GM23338 (cell line): Measurements from ENCODE around the gene CTNNA1. TPM values are rescaled to one million over a fixed set of nuclear protein-coding genes. Genes with fewer than 3 reads are reported as not detected.
A peak's percentile ranks its signal among the peaks of the same experiment; 100 is the strongest.

Experiments
- ATAC-seq: fragments of 200-7000 bp; cut with Tn5 transposase; 3 replicates; pipeline ENCODE4 v1.9.1; 2020
- DNase-seq: peaks from one replicate; pipeline ENCODE4 v3.0.0-alpha.2; 2015; ENCODE audit warnings: low spot score
- H2AFZ ChIP-seq: fragments of 200-600 bp; sonication (generic); 2 replicates; pipeline ENCODE4 v1.8.0; 2016; ENCODE audit warnings: antibody characterized with exemption, mild to moderate bottlenecking, moderate library complexity
- H3F3A ChIP-seq: fragments of 200-600 bp; sonication (generic); replicated peaks from 2 replicates; pipeline ENCODE4 v1.8.0; 2017; ENCODE audit warnings: antibody characterized with exemption, mixed run types, low read depth
- H3K27ac ChIP-seq: fragments of 200-600 bp; sonication (generic); 2 replicates; pipeline ENCODE4 v1.6.1; 2016; ENCODE audit warnings: low read depth
- H3K27me3 ChIP-seq: fragments of 200-600 bp; sonication (generic); 2 replicates; pipeline ENCODE4 v1.8.0; 2016; ENCODE audit warnings: mild to moderate bottlenecking, mixed run types, moderate library complexity; ENCODE audit not compliant: insufficient read depth
- H3K36me3 ChIP-seq: fragments of 200-600 bp; sonication (generic); 2 replicates; pipeline ENCODE4 v1.8.0; 2016; ENCODE audit warnings: mild to moderate bottlenecking; ENCODE audit not compliant: insufficient read depth
- H3K4me1 ChIP-seq: fragments of 200-600 bp; sonication (generic); 2 replicates; pipeline ENCODE4 v1.8.0; 2016; ENCODE audit warnings: mild to moderate bottlenecking, moderate library complexity; ENCODE audit not compliant: insufficient read depth
- H3K4me2 ChIP-seq: fragments of 200-600 bp; sonication (generic); 2 replicates; pipeline ENCODE4 v1.7.1; 2017; ENCODE audit warnings: mixed run types
- H3K4me3 ChIP-seq: fragments of 200-600 bp; sonication (generic); 2 replicates; pipeline ENCODE4 v1.6.1; 2016; ENCODE audit warnings: mixed run types
- H3K79me2 ChIP-seq: fragments of 200-600 bp; sonication (generic); replicated peaks from 2 replicates; pipeline ENCODE4 v1.8.0; 2017; ENCODE audit warnings: mild to moderate bottlenecking; ENCODE audit not compliant: insufficient read depth
- H3K9me2 ChIP-seq: fragments of 200-600 bp; sonication (generic); 2 replicates; pipeline ENCODE4 v1.8.0; 2017; ENCODE audit not compliant: insufficient read depth
- H4K20me1 ChIP-seq: fragments of 200-600 bp; sonication (generic); replicated peaks from 2 replicates; pipeline ENCODE4 v1.8.0; 2017; ENCODE audit warnings: mild to moderate bottlenecking; ENCODE audit not compliant: insufficient read depth
- H3K27ac Mint-ChIP-seq: 2 replicates; pipeline ENCODE4 v1.8.0; 2020; ENCODE audit warnings: inconsistent platforms, mild to moderate bottlenecking, moderate library complexity, mixed read lengths
- H3K27me3 Mint-ChIP-seq: 3 replicates; pipeline ENCODE4 v1.8.0; 2022; ENCODE audit warnings: low read depth, mild to moderate bottlenecking, moderate library complexity, mixed read lengths, inconsistent platforms; ENCODE audit not compliant: insufficient read depth, poor library complexity
- H3K36me3 Mint-ChIP-seq: 3 replicates; pipeline ENCODE4 v1.8.0; 2021; ENCODE audit warnings: low read depth, mild to moderate bottlenecking, inconsistent platforms, moderate library complexity, mixed read lengths
- H3K4me1 Mint-ChIP-seq: 3 replicates; pipeline ENCODE4 v1.8.0; 2020; ENCODE audit warnings: mild to moderate bottlenecking, inconsistent platforms, mixed read lengths
- H3K4me3 Mint-ChIP-seq: 3 replicates; pipeline ENCODE4 v1.8.0; 2021; ENCODE audit warnings: moderate library complexity, mild to moderate bottlenecking, inconsistent platforms, mixed read lengths
- H3K9me3 Mint-ChIP-seq: 3 replicates; pipeline ENCODE4 v1.8.0; 2020; ENCODE audit warnings: moderate library complexity, mild to moderate bottlenecking, inconsistent platforms, mixed read lengths
- CTCF ChIP-seq, 2 experiments: fragments of 200-600 bp in 1 of 2; sonication (generic) in 1 of 2; conservative IDR thresholded peaks; 2 replicates each; pipeline versions ENCODE4 v1.5.1 to v1.6.1; 2016 to 2017; ENCODE audit warnings: antibody characterized with exemption in 2 of 2, low read depth in 2 of 2, mild to moderate bottlenecking in 2 of 2, moderate library complexity in 1 of 2
- ETS1 ChIP-seq: IDR thresholded peaks from 2 replicates; pipeline ENCODE4 v1.6.1; 2016; ENCODE audit warnings: antibody characterized with exemption
- EZH2 ChIP-seq: fragments of 200-600 bp; sonication (generic); IDR thresholded peaks from one replicate; pipeline ENCODE4 v1.8.0; 2017; ENCODE audit warnings: antibody characterized with exemption, mild to moderate bottlenecking, low read depth; ENCODE audit not compliant: unreplicated experiment
- EZH2phosphoT487 ChIP-seq: fragments of 200-600 bp; sonication (generic); IDR thresholded peaks from one replicate; pipeline ENCODE4 v1.8.1; 2018; ENCODE audit warnings: antibody characterized with exemption; ENCODE audit not compliant: unreplicated experiment
- JUNB ChIP-seq: IDR thresholded peaks from one replicate; pipeline ENCODE4 v1.6.1; 2016; ENCODE audit warnings: antibody characterized with exemption; ENCODE audit not compliant: unreplicated experiment
- NANOG ChIP-seq: IDR thresholded peaks from 2 replicates; pipeline ENCODE4 v1.6.1; 2016; ENCODE audit warnings: antibody characterized with exemption, borderline replicate concordance
- POLR2AphosphoS5 ChIP-seq: IDR thresholded peaks from 2 replicates; pipeline ENCODE4 v1.6.1; 2016; ENCODE audit warnings: antibody characterized with exemption, low read depth
- REST ChIP-seq: IDR thresholded peaks from one replicate; pipeline ENCODE4 v1.6.1; 2018; ENCODE audit warnings: antibody characterized with exemption; ENCODE audit not compliant: unreplicated experiment
- ZNF331 ChIP-seq: fragments of 250-450 bp; sonication (Bioruptor Pico); IDR thresholded peaks from 2 replicates; pipeline ENCODE4 v1.5.0; 2020; ENCODE audit warnings: low read depth, mild to moderate bottlenecking, moderate library complexity
- ZNF462 ChIP-seq: fragments of 250-450 bp; sonication (Bioruptor Pico); IDR thresholded peaks from 2 replicates; pipeline ENCODE4 v1.5.0; 2020; ENCODE audit warnings: mild to moderate bottlenecking, moderate library complexity
- polyA plus RNA-seq: library from polyadenylated mRNA; unstranded; fragments of >200 nt; fragmentation: Nextera tagmentation; extraction: Ambion mirVana; gene quantifications from 2 replicates; pipeline ENCODE4 v1.2.1, GENCODE V29; 2016
- total RNA-seq: library from RNA; depleted of rRNA; stranded (reverse); fragments of >200 nt; shearing (Covaris generic); gene quantifications from 2 replicates; pipeline ENCODE4 v1.2.3, GENCODE V29; 2014

The CTNNA1 gene
- total and polyA plus RNA-seq, 2 experiments from 2014 or later, result 111 to 348 TPM

- TF ChIP-seq ZNF462 (no peak), POLR2AphosphoS5 (no peak), ETS1 (no peak), EZH2 (no peak)
Measured at GRCh38 chr5:138770291-138770690, 17.1 kb downstream of the CTNNA1 start (continued).

GRCh38 chr5:138770977-138771376 lies 17.8 kb downstream of the CTNNA1 start:
- H3K27ac Mint-ChIP-seq, result no peak overlapping the region
- H3K36me3 Mint-ChIP-seq, result peaks cover 29% of the 10 kb centered on the region
- H3K4me1 Mint-ChIP-seq, result peaks cover 33% of the 10 kb centered on the region
- no peaks in the 10 kb centered on the region for H3K27me3 Mint-ChIP-seq
- Histone ChIP-seq H3K79me2 (peaks cover 100% of the 10 kb centered on the region), H4K20me1 (peaks cover 49% of the 10 kb centered on the region), H2AFZ (no peak overlapping the region), H3K27me3 (no peaks in the 10 kb centered on the region), H3K4me2 (0 out of 2 replicates have a peak overlapping the region, but pooled peaks have one; percentile 26), H3K27ac (no peak overlapping the region), H3K4me3 (no peak overlapping the region), H3K4me1 (peaks cover 29% of the 10 kb centered on the region), H3K9me2 (no peaks in the 10 kb centered on the region), H3K36me3 (no peaks in the 10 kb centered on the region), H3F3A (no peaks in the 10 kb centered on the region)
- no peak for DNase-seq
- no peak for ATAC-seq
- H3K4me3 Mint-ChIP-seq, result no peak overlapping the region
- peaks cover 9% of the 10 kb centered on the region; the same call in 2 of the 3 replicates for H3K9me3 Mint-ChIP-seq
- TF ChIP-seq EZH2phosphoT487 (no peak), NANOG (no peak), REST (no peak), JUNB (no peak), POLR2AphosphoS5 (no peak), CTCF (conservative IDR thresholded peaks at IDR 0.05; ENCODE audit: low read depth in 2 of 2) (no peak), EZH2 (no peak), ETS1 (no peak), ZNF331 (CRISPR knock-in tag) (no peak)
